Endodermal cell (in vitro differentiated cells): ENCODE results near the gene PHF12. TPM values are rescaled to one million over a fixed set of nuclear protein-coding genes. Genes with fewer than 3 reads are reported as not detected.
"Not testable (repeated sequence)": the region's sequence is repeated elsewhere in the genome, so short reads cannot be mapped to it uniquely, and the experiment has no call there.

Experiments
- DNase-seq: peaks from one replicate; pipeline ENCODE4 v3.0.0-alpha.2; 2017
- H3K27ac ChIP-seq: 2 replicates; pipeline ENCODE4 v1.5.1; 2013; ENCODE audit warnings: mild to moderate bottlenecking, low read depth, low read length, moderate library complexity
- H3K27me3 ChIP-seq: 2 replicates; pipeline ENCODE4 v1.6.1; 2013; ENCODE audit warnings: mild to moderate bottlenecking, low read length, moderate library complexity; ENCODE audit not compliant: insufficient read depth, control insufficient read depth, poor library complexity, severe bottlenecking
- H3K36me3 ChIP-seq: 2 replicates; pipeline ENCODE4 v1.7.0; 2013; ENCODE audit warnings: mild to moderate bottlenecking, low read length, moderate library complexity; ENCODE audit not compliant: control insufficient read depth, insufficient read depth
- H3K4me1 ChIP-seq: one replicate; pipeline ENCODE4 v1.7.0; 2013; ENCODE audit warnings: low read length; ENCODE audit not compliant: control insufficient read depth, insufficient read depth
- H3K4me3 ChIP-seq: 2 replicates; pipeline ENCODE4 v1.5.1; 2013; ENCODE audit warnings: mild to moderate bottlenecking, low read length, moderate library complexity
- H3K9ac ChIP-seq: 2 replicates; pipeline ENCODE4 v1.6.1; 2013; ENCODE audit warnings: mild to moderate bottlenecking, low read length, moderate library complexity; ENCODE audit not compliant: poor library complexity, severe bottlenecking; ENCODE audit errors: extremely low read depth
- H3K9me3 ChIP-seq: 2 replicates; pipeline ENCODE4 v1.6.1; 2013; ENCODE audit warnings: mild to moderate bottlenecking, low read length, moderate library complexity; ENCODE audit not compliant: control insufficient read depth
- H3K27ac Mint-ChIP-seq: 2 replicates; pipeline ENCODE4 v1.8.0; 2020; ENCODE audit warnings: mixed read lengths
- H3K27me3 Mint-ChIP-seq: 2 replicates; pipeline ENCODE4 v1.8.0; 2021; ENCODE audit warnings: mild to moderate bottlenecking, mixed read lengths; ENCODE audit not compliant: insufficient read depth
- H3K36me3 Mint-ChIP-seq: 2 replicates; pipeline ENCODE4 v1.8.0; 2020; ENCODE audit warnings: low read depth, mixed read lengths
- H3K4me1 Mint-ChIP-seq: 2 replicates; pipeline ENCODE4 v1.8.0; 2020; ENCODE audit warnings: mixed read lengths
- H3K4me3 Mint-ChIP-seq: 2 replicates; pipeline ENCODE4 v1.8.0; 2020; ENCODE audit warnings: mild to moderate bottlenecking, moderate library complexity, mixed read lengths
- H3K9me3 Mint-ChIP-seq: 2 replicates; pipeline ENCODE4 v1.8.0; 2020; ENCODE audit warnings: mild to moderate bottlenecking, mixed read lengths
- WGBS, 2 experiments: methylation state at CpG; one replicate each; pipeline versions ENCODE4 v1.1.5 to v1.1.7; 2013; ENCODE audit warnings: missing lambda C conversion rate in 2 of 2, mixed read lengths in 1 of 2; ENCODE audit not compliant: insufficient coverage in 1 of 2, insufficient read length in 1 of 2; 5-methylcytosine and 5-hydroxymethylcytosine counted together
- total RNA-seq, 2 donors: library from RNA; stranded (reverse); fragmentation: NEBNext Ultra II Directional in 1 of 2; extraction: Animal tissue kit (Norgen Biotek cat#: 25700) in 1 of 2; gene quantifications; 2 replicates in 1 of 2; 3 replicates in 1 of 2; pipeline ENCODE4 v1.2.1, GENCODE V29; 2021
- TF ChIP-seq, protein P1 (sequence below): fragments of 200-600 bp; sonication (generic); conservative IDR thresholded peaks from 2 replicates; pipeline ENCODE4 v1.5.0; 2021; ENCODE audit warnings: antibody characterized with exemption, mild to moderate bottlenecking

The PHF12 gene
- total RNA-seq, 2 donors from 2014 or later = 60.0 to 61.0 TPM

DNA sequence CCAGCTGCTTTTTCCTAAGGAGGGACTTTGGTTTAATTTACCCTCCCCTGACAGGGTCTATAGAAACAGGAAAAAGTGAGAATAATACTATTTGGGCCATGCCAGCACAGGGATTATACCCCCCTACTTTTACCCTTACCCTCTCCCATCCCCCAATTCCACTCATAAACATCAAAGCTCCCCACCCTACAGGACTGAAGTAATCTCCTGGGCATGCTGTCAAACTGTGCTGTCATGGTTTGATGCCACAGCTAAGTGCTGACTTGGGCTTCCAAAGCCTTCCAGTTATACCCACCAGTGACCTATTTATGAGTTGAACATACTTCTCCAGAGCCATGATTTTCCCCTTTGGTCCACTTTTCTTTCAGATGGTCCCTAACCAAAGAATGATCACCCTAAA is 12.8 kb downstream of the PHF12 start:
- TF ChIP-seq, protein P1, sequence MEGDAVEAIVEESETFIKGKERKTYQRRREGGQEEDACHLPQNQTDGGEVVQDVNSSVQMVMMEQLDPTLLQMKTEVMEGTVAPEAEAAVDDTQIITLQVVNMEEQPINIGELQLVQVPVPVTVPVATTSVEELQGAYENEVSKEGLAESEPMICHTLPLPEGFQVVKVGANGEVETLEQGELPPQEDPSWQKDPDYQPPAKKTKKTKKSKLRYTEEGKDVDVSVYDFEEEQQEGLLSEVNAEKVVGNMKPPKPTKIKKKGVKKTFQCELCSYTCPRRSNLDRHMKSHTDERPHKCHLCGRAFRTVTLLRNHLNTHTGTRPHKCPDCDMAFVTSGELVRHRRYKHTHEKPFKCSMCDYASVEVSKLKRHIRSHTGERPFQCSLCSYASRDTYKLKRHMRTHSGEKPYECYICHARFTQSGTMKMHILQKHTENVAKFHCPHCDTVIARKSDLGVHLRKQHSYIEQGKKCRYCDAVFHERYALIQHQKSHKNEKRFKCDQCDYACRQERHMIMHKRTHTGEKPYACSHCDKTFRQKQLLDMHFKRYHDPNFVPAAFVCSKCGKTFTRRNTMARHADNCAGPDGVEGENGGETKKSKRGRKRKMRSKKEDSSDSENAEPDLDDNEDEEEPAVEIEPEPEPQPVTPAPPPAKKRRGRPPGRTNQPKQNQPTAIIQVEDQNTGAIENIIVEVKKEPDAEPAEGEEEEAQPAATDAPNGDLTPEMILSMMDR = no peak
- Histone ChIP-seq H3K4me1 (peaks cover 8% of the 10 kb centered on the region), H3K9me3 (no peaks in the 10 kb centered on the region), H3K36me3 (peaks cover 69% of the 10 kb centered on the region), H3K27me3 (no peaks in the 10 kb centered on the region), H3K9ac (no peak overlapping the region), H3K4me3 (no peak overlapping the region), H3K27ac (no peak overlapping the region)
- Mint-ChIP-seq H3K4me1 (peaks cover 47% of the 10 kb centered on the region), H3K27me3 (no peaks in the 10 kb centered on the region), H3K36me3 (peaks cover 38% of the 10 kb centered on the region), H3K27ac (no peak overlapping the region), H3K9me3 (no peaks in the 10 kb centered on the region), H3K4me3 (no peak overlapping the region)
- no peak for DNase-seq

DNA sequence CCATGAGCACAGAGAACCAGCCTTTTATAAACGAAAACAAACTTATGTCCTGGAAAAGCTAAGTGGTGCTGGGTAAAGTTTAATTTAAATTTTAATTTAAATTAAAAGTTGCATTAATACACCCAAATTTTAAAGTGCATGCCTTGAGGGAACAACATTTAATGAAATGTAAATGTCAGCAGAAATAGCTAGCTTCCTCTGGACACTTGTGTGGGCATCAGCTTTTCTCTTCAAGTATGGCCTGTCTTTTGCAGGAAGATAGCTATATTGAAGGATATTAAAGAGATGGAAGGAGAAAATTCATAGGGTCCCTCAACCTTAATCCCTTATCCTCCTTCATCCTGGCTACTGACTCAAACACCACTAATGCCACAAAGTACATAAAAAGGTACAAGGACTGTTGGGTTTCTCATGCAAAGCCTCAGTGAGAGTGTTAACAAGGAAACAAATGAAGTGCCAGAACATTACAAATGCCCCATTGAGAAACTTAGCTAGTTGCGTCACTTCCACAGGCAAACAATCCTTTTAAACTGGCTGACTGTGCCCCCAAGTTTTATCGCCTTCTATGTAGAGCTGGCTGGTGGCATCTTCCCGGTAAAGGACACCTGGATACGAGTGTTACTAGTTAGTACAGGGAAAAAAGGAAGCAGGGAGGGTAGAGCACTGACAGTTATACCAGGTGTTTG is 14.1 kb downstream of the PHF12 start:
- WGBS, 2 experiments = 82 to 84% methylated on average over 4 to 5 of the region's 5 CpGs
- H3K4me1 Mint-ChIP-seq = peaks cover 47% of the 10 kb centered on the region
- peaks cover 39% of the 10 kb centered on the region for H3K36me3 Mint-ChIP-seq
- TF ChIP-seq, protein P1 = no peak
- Histone ChIP-seq H3K9ac (no peak overlapping the region), H3K36me3 (peaks cover 73% of the 10 kb centered on the region), H3K27me3 (no peaks in the 10 kb centered on the region), H3K27ac (no peak overlapping the region), H3K4me1 (peaks cover 8% of the 10 kb centered on the region), H3K9me3 (no peaks in the 10 kb centered on the region), H3K4me3 (no peak overlapping the region)
- no peak overlapping the region for H3K4me3 Mint-ChIP-seq
- peak; percentile 57 for DNase-seq
- peak overlapping the region; percentile 48 for H3K27ac Mint-ChIP-seq
- no peaks in the 10 kb centered on the region for H3K9me3 Mint-ChIP-seq
- no peaks in the 10 kb centered on the region for H3K27me3 Mint-ChIP-seq

DNA sequence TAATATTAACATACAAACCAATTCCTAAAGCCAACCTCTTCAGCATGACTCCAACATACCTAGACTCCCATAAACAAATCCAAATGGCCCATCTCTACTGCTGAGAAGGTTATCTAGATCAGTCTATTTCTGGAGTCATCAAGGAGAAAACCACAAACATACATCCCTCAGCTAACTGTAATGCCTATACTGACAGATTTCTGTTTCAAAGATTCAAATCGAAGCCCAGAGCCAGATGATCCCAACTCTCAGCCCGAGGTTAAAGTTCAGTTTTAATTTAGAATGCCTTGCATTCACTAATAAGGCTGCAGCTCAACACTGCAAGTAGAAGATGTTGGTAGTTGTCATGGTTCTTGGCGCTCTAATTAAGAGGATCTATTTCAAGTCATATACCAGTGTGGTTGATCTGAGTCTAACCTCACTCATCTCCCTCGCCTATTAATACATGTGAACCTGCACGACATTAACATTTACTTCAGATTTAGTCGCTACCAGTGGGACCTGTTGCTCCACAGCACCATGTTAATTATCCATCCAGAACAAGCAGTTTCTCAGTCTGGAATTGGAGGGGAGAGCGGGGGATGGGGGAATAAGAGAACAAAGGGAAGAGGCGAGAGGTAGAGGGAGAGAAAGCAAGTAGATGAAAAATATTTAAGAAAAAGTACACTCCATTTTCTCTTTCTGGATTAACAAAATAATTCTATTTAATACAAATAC is 15.4 kb downstream of the PHF12 start:
- WGBS, 2 experiments = 96 to 100% methylated on average over 4 to 7 of the region's 8 CpGs
- H3K4me1 Mint-ChIP-seq = peaks cover 41% of the 10 kb centered on the region
- H3K27me3 Mint-ChIP-seq = no peaks in the 10 kb centered on the region
- DNase-seq = no peak
- H3K4me3 Mint-ChIP-seq = no peak overlapping the region
- peaks cover 67% of the 10 kb centered on the region for H3K36me3 ChIP-seq
- H3K9me3 ChIP-seq = no peaks in the 10 kb centered on the region
- no peaks in the 10 kb centered on the region for H3K9me3 Mint-ChIP-seq
- no peak overlapping the region for H3K9ac ChIP-seq
- TF ChIP-seq, protein P1 = no peak
- H3K27me3 ChIP-seq = no peaks in the 10 kb centered on the region
- no peak overlapping the region for H3K27ac Mint-ChIP-seq
- H3K36me3 Mint-ChIP-seq = peaks cover 37% of the 10 kb centered on the region
- H3K4me3 ChIP-seq = no peak overlapping the region
- no peak overlapping the region for H3K27ac ChIP-seq
- H3K4me1 ChIP-seq = peaks cover 8% of the 10 kb centered on the region

DNA sequence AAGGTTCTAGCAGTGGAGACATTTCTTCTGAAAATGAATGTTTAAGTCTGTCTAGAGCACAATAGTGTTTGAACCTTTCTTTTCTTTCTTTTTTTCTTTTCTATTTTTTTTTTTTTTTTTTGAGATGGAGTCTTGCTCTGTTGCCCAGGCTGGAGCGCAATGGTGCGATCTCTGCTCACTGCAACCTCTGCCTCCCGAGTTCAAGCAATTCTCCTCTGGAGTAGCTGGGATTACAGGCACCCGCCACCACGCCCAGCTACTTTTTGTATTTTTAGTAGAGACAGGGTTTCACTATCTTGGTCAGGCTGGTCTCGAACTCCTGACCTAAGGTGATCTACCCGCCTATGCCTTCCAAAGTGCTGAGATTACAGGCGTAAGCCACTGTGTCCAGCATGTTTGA is 16.8 kb downstream of the PHF12 start:
- not testable (repeated sequence) for H3K4me1 ChIP-seq, H3K27me3 ChIP-seq, H3K27ac Mint-ChIP-seq, H3K4me3 Mint-ChIP-seq, DNase-seq, H3K9me3 ChIP-seq, H3K27ac ChIP-seq, H3K9ac ChIP-seq, H3K27me3 Mint-ChIP-seq, H3K4me3 ChIP-seq, H3K9me3 Mint-ChIP-seq
- peaks cover 58% of the 10 kb centered on the region for H3K36me3 ChIP-seq
- peaks cover 33% of the 10 kb centered on the region for H3K4me1 Mint-ChIP-seq
- WGBS, 2 experiments = 91 to 98% methylated on average over 6 to 8 of the region's 8 CpGs
- peaks cover 39% of the 10 kb centered on the region for H3K36me3 Mint-ChIP-seq
